HepG2 (cell line): Measurements from ENCODE around the gene MAP3K9. TPM values are rescaled to one million over a fixed set of nuclear protein-coding genes. Genes with fewer than 3 reads are reported as not detected.

Experiments
- ATAC-seq: fragments of 200-7000 bp; cut with Tn5 transposase; 3 replicates; pipeline ENCODE4 v1.9.1; 2020; ENCODE audit warnings: mild to moderate bottlenecking, moderate library complexity
- BruUV-seq: library from RNA; stranded (reverse); fragments of 400-500 nt; replicated peaks from 2 replicates; lab custom pipeline; 2021; lab: Mats Ljungman, UMichigan
- CTCF ChIA-PET: fragments of 300-600 bp; formaldehyde crosslinking; extraction: SDS; loops from one replicate; lab custom pipeline; 2021; ENCODE audit warnings: low total read pairs, inconsistent platforms, low intra/inter-chr PET ratio; lab: Yijun Ruan, JAX
- POLR2A ChIA-PET: fragments of 350-600 bp; sonication (Branson Sonifier 250); formaldehyde crosslinking; loops from one replicate; lab custom pipeline; 2020; ENCODE audit warnings: antibody characterized with exemption, inconsistent platforms; lab: Yijun Ruan, JAX
- DNase-seq: peaks from one replicate; pipeline ENCODE4 v3.0.0-alpha.2; 2015; ENCODE audit warnings: low spot score
- FAIRE-seq: peaks from 3 replicates; lab custom pipeline; 2011; peaks lifted over from hg19 to GRCh38; lab: Jason Lieb, UNC
- H2AFZ ChIP-seq: one replicate; pipeline ENCODE4 v1.6.1; 2011; ENCODE audit warnings: low read length, inconsistent platforms
- H3K27ac ChIP-seq: fragments of 300-600 bp; 3 replicates; pipeline ENCODE4 v1.8.0; 2011; ENCODE audit warnings: mixed run types, mild to moderate bottlenecking, mixed read lengths, low read length, inconsistent platforms; ENCODE audit not compliant: insufficient read depth; ENCODE audit errors: extremely low read length
- H3K27me3 ChIP-seq, 2 experiments: fragments of 200-600 bp in 1 of 2; 2 replicates in 1 of 2; 3 replicates in 1 of 2; pipeline versions ENCODE4 v1.6.0 to v1.8.0; 2011; ENCODE audit warnings: low read length in 2 of 2, mild to moderate bottlenecking in 2 of 2, moderate library complexity in 2 of 2, inconsistent platforms in 1 of 2; ENCODE audit not compliant: insufficient read depth in 2 of 2, control insufficient read depth in 1 of 2
- H3K36me3 ChIP-seq, 2 experiments: fragments of 200-600 bp in 1 of 2; replicated peaks in 1 of 2; 2 replicates in 1 of 2; 3 replicates in 1 of 2; pipeline versions ENCODE4 v1.5.1 to v1.8.0; 2011; ENCODE audit warnings: low read length in 2 of 2, inconsistent platforms in 1 of 2; ENCODE audit not compliant: insufficient read depth in 2 of 2, control insufficient read depth in 1 of 2
- H3K4me1 ChIP-seq: 2 replicates; pipeline ENCODE4 v1.5.1; 2012; ENCODE audit warnings: low read length, inconsistent platforms; ENCODE audit not compliant: insufficient read depth
- H3K4me2 ChIP-seq: 2 replicates; pipeline ENCODE4 v1.6.0; 2011; ENCODE audit warnings: low read depth, low read length, inconsistent platforms
- H3K4me3 ChIP-seq, 3 experiments: fragments of 200-600 bp in 1 of 3; sonication (generic), shearing (Covaris generic) in 1 of 3; replicated peaks in 1 of 3; 2 replicates each; pipeline ENCODE4 v1.5.1; 2011 to 2016; ENCODE audit warnings: low read length in 3 of 3, inconsistent platforms in 2 of 3, low read depth in 2 of 3, mild to moderate bottlenecking in 2 of 3, control low read depth in 1 of 3, mixed read lengths in 1 of 3; ENCODE audit not compliant: insufficient read depth in 1 of 3
- H3K79me2 ChIP-seq: one replicate; pipeline ENCODE4 v1.6.1; 2011; ENCODE audit warnings: low read length, inconsistent platforms; ENCODE audit not compliant: insufficient read depth
- H3K9ac ChIP-seq: 2 replicates; pipeline ENCODE4 v1.6.0; 2011; ENCODE audit warnings: mild to moderate bottlenecking, low read depth, low read length, inconsistent platforms; ENCODE audit not compliant: insufficient read depth
- H3K9me3 ChIP-seq: 2 replicates; pipeline ENCODE4 v1.5.1; 2012; ENCODE audit warnings: mild to moderate bottlenecking, low read length
- H4K20me1 ChIP-seq: 2 replicates; pipeline ENCODE4 v1.6.0; 2011; ENCODE audit warnings: inconsistent platforms, mild to moderate bottlenecking, low read length, moderate library complexity; ENCODE audit not compliant: insufficient read depth
- AKAP8 ChIP-seq: sonication (generic); formaldehyde crosslinking; IDR thresholded peaks from 2 replicates; pipeline ENCODE4 v1.5.1; 2020; ENCODE audit warnings: mild to moderate bottlenecking, missing genetic modification reagents
- KDM2A ChIP-seq: sonication (generic); formaldehyde crosslinking; IDR thresholded peaks from 2 replicates; pipeline ENCODE4 v1.4.0; 2020; ENCODE audit warnings: low read depth, missing genetic modification reagents, borderline replicate concordance
- KLF9 ChIP-seq: IDR thresholded peaks from 2 replicates; pipeline ENCODE4 v1.6.1; 2016; ENCODE audit warnings: low read depth
- MAFK ChIP-seq, 2 experiments: IDR thresholded peaks in 1 of 2; conservative IDR thresholded peaks in 1 of 2; 2 replicates each; pipeline ENCODE4 v1.6.1; 2011; ENCODE audit warnings: improper control_type of control experiment in 2 of 2, low read length in 2 of 2
- MNT ChIP-seq: fragments of 450-650 bp; IDR thresholded peaks from 2 replicates; pipeline ENCODE4 v1.6.1; 2016
- RNF2 ChIP-seq: fragments of 450-650 bp; conservative IDR thresholded peaks from 2 replicates; pipeline ENCODE4 v1.6.1; 2016; ENCODE audit warnings: low read depth
- SNAPC5 ChIP-seq: sonication (generic); formaldehyde crosslinking; IDR thresholded peaks from 2 replicates; pipeline ENCODE4 v1.8.1; 2023; ENCODE audit warnings: mild to moderate bottlenecking, missing genetic modification reagents, borderline replicate concordance
- SP2 ChIP-seq: sonication (generic); formaldehyde crosslinking; IDR thresholded peaks from 2 replicates; pipeline ENCODE4 v1.5.1; 2020; ENCODE audit warnings: mild to moderate bottlenecking, missing genetic modification reagents
- SRF ChIP-seq: IDR thresholded peaks from 2 replicates; pipeline ENCODE4 v1.6.1; 2011; ENCODE audit warnings: mild to moderate bottlenecking, low read depth, low read length, moderate library complexity
- ZFP36 ChIP-seq: fragments of 150-350 bp; IDR thresholded peaks from 2 replicates; pipeline ENCODE4 v1.6.1; 2018; ENCODE audit warnings: borderline replicate concordance, low read length, low read depth; ENCODE audit not compliant: partially characterized antibody
- WGBS: methylation state at CpG from one replicate; pipeline ENCODE4 v1.1.6; 2017; ENCODE audit warnings: low lambda C conversion rate; 5-methylcytosine and 5-hydroxymethylcytosine counted together
- in situ Hi-C: cut with HindIII; loops from 2 replicates; pipeline ENCODE4 v1.10.0; 2017; ENCODE audit warnings: low pct_unique_long_range_greater_than_20kb; ENCODE audit not compliant: extremely low pct_ligation_motif_present
- intact Hi-C: fragments of 100-400 bp; cut with micrococcal nuclease; formaldehyde crosslinking; loops from one replicate; pipeline ENCODE4 v1.10.0; 2022; ENCODE audit not compliant: unreplicated experiment
- polyA plus RNA-seq, 8 experiments: library from polyadenylated mRNA; depleted of rRNA in 3 of 8; stranded (reverse) in 7 of 8; unstranded in 1 of 8; fragments of >200 nt; fragmentation: Illumina TruSeq in 4 of 8; extraction: Trizol in 4 of 8; gene quantifications; 2 replicates each; pipeline versions ENCODE4 v1.2.1 to v1.2.3, GENCODE V29; 2011 to 2016; ENCODE audit warnings: low read depth in 4 of 8, missing spikeins in 1 of 8, mixed read lengths in 1 of 8; ENCODE audit not compliant: insufficient read depth in 1 of 8
- total RNA-seq, 5 experiments: library from RNA; depleted of rRNA; stranded (reverse); fragments of >200 nt; fragmentation: Illumina TruSeq; extraction: Trizol; gene quantifications; 2 replicates each; pipeline ENCODE4 v1.2.3, GENCODE V29; 2016; ENCODE audit warnings: low read depth in 1 of 5
- TF ChIP-seq, protein P1 (sequence below): sonication (generic); formaldehyde crosslinking; IDR thresholded peaks from 2 replicates; pipeline ENCODE4 v1.4.0; 2020; ENCODE audit warnings: mild to moderate bottlenecking, missing genetic modification reagents

The MAP3K9 gene
- total and polyA plus RNA-seq, 2 of the 13 experiments (the other 11 are each of a cell fraction or from before 2014, with no cell fraction given), result 4.3 to 4.5 TPM

DNA sequence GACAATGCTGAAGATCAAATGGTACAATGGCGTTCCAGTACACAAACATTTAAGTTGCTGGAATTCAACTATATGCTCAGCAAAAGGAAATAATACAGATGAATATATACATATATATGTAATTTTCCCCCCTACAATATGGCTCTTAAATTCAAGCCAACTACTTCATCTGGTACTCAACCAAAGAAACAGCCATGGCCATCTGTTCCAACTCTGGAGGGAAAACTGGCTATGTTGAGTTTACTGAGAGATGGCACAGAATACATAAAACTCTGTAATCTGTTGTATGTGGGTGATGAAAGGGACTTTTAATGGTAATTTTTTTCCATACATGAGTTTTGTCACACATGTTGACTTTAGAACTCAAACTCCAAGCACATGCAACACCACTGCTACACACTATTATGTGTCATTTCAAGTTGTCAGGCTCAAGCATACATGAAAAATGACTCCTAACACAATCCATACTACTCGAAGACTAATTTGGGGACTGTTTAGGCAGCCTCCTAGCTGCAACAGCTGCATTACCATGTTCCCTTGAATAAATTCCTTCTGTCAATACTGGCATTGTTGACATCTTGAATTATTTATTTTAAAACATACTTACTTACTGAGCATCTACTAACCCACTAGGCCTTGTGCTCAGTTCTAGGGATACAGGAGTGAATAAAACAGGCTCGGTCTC, 38.2 kb upstream of the MAP3K9 start:
- Histone ChIP-seq H3K79me2 (no peaks in the 10 kb centered on the region), H4K20me1 (no peaks in the 10 kb centered on the region), H3K4me1 (peaks cover 9% of the 10 kb centered on the region), H3K27ac (no peak overlapping the region), H3K9ac (no peak overlapping the region), H3K4me3 (no peak overlapping the region), H3K36me3 (no peaks in the 10 kb centered on the region), H3K9me3 (no peaks in the 10 kb centered on the region), H2AFZ (no peak overlapping the region), H3K4me2 (no peak overlapping the region), H3K27me3 (no peaks in the 10 kb centered on the region)
- TF ChIP-seq RNF2, result no peak
- TF ChIP-seq MNT, result peak; percentile 29; the same call in 1 of the 2 replicates
- POLR2A ChIA-PET, result no interaction called here
- intact Hi-C loops, result no loop called here
- ATAC-seq, result no peak
- CTCF ChIA-PET, result no interaction called here
- no peak for FAIRE-seq
- no TSS peak for BruUV-seq
- WGBS, result 24% methylated on average over 3 of the region's 3 CpGs
- in situ Hi-C loops, result no loop called here
- DNase-seq, result no peak

DNA sequence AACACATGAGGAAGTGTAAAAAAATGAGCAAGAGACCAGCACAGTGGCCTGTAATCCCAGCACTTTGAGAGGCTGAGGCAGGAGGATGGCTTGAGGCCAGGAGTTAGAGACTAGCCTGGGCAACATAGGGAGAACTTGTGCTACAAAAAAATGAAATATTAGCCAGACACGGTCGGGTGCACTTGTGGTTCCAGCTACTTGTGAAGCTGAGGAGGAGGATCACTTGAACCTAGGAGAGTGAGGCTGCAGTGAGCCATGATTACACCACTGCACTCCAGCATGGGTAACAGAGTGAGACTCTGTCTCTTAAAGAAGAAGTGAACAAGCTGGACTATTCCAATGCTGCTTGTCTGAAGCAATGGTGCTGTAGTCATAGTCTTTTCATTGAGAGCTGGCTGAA, 36.3 kb upstream of the MAP3K9 start:
- Histone ChIP-seq H3K36me3 (no peaks in the 10 kb centered on the region), H3K4me2 (no peak overlapping the region), H3K4me3 (no peak overlapping the region), H3K79me2 (no peaks in the 10 kb centered on the region), H3K9ac (no peak overlapping the region)
- intact Hi-C loops, result no loop called here
- no peak for ATAC-seq
- CTCF ChIA-PET, result no interaction called here
- TF ChIP-seq KDM2A (no peak), SNAPC5 (no peak), ZFP36 (no peak), SRF (no peak), KLF9 (CRISPR knock-in tag) (no peak), SP2 (CRISPR knock-in tag) (no peak), AKAP8 (CRISPR knock-in tag) (no peak), MAFK (conservative IDR thresholded peaks at IDR 0.05 in 1 of 2, IDR thresholded peaks at IDR 0.05 in 1 of 2; ENCODE audit: low read length in 2 of 2) (no peak)
- TF ChIP-seq, protein P1, sequence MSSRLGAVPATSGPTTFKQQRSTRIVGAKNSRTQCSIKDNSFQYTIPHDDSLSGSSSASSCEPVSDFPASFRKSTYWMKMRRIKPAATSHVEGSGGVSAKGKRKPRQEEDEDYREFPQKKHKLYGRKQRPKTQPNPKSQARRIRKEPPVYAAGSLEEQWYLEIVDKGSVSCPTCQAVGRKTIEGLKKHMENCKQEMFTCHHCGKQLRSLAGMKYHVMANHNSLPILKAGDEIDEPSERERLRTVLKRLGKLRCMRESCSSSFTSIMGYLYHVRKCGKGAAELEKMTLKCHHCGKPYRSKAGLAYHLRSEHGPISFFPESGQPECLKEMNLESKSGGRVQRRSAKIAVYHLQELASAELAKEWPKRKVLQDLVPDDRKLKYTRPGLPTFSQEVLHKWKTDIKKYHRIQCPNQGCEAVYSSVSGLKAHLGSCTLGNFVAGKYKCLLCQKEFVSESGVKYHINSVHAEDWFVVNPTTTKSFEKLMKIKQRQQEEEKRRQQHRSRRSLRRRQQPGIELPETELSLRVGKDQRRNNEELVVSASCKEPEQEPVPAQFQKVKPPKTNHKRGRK (CRISPR knock-in tag), result no peak
- TF ChIP-seq, all 625 proteins: peak for 0
- no TSS peak for BruUV-seq
- no peak overlapping the region for H3K27ac ChIP-seq
- no peak for DNase-seq
- H3K27me3 ChIP-seq, result no peaks in the 10 kb centered on the region
- H3K4me1 ChIP-seq, result peaks cover 15% of the 10 kb centered on the region
- FAIRE-seq, result no peak
- 0% methylated on average over 2 of the region's 2 CpGs for WGBS
- no peaks in the 10 kb centered on the region for H4K20me1 ChIP-seq
- H2AFZ ChIP-seq, result no peak overlapping the region
- no peaks in the 10 kb centered on the region for H3K9me3 ChIP-seq
- POLR2A ChIA-PET, result no interaction called here
- in situ Hi-C loops, result no loop called here
